Large intestine (tissue), 3 donors: ENCODE results near the gene TMEM175. TPM values are rescaled to one million over a fixed set of nuclear protein-coding genes. Genes with fewer than 3 reads are reported as not detected.
"Not testable (repeated sequence)": the region's sequence is repeated elsewhere in the genome, so short reads cannot be mapped to it uniquely, and the experiment has no call there.

Experiments
- DNase-seq, 2 donors: peaks; one replicate each; pipeline versions ENCODE4 v3.0.0 to v3.0.0-alpha.2; 2013
- H3K27ac ChIP-seq: one replicate; pipeline ENCODE4 v1.5.1; 2013; ENCODE audit warnings: low read length
- H3K27me3 ChIP-seq: 2 replicates; pipeline ENCODE4 v1.6.1; 2013; ENCODE audit warnings: low read length; ENCODE audit not compliant: control insufficient read depth, insufficient read depth
- H3K36me3 ChIP-seq: 2 replicates; pipeline ENCODE4 v1.6.1; 2013; ENCODE audit warnings: low read length; ENCODE audit not compliant: control insufficient read depth, insufficient read depth
- H3K4me1 ChIP-seq: one replicate; pipeline ENCODE4 v1.6.1; 2013; ENCODE audit warnings: low read length; ENCODE audit not compliant: control insufficient read depth, insufficient read depth
- H3K4me3 ChIP-seq: one replicate; pipeline ENCODE4 v1.5.1; 2013; ENCODE audit warnings: low read length
- H3K9me3 ChIP-seq: one replicate; pipeline ENCODE4 v1.6.1; 2013; ENCODE audit warnings: mild to moderate bottlenecking, low read depth, low read length, moderate library complexity; ENCODE audit not compliant: control insufficient read depth
- WGBS: methylation state at CpG from one replicate; pipeline ENCODE4 v1.1.5; 2013; ENCODE audit warnings: low lambda C conversion rate; ENCODE audit not compliant: insufficient coverage; 5-methylcytosine and 5-hydroxymethylcytosine counted together
- polyA plus RNA-seq: library from polyadenylated mRNA; unstranded; fragments of 120-200 nt; gene quantifications from one replicate; pipeline ENCODE4 v1.2.1, GENCODE V29; 2013

TMEM175 gene
- polyA plus RNA-seq, 1 donor, result 28.4 TPM

- DNase-seq, H3K36me3 ChIP-seq, H3K9me3 ChIP-seq, H3K4me3 ChIP-seq, H3K27me3 ChIP-seq, H3K27ac ChIP-seq: not testable (repeated sequence)
- H3K4me1 ChIP-seq, result peaks cover 22% of the 10 kb centered on the region
- no CpG with 5 or more reads among the region's 21 CpGs for WGBS
Observed at GRCh38 chr4:927566-927965, 4.7 kb upstream of the TMEM175 start.

- H3K27ac ChIP-seq, result peak overlapping the region; percentile 92
- no peaks in the 10 kb centered on the region for H3K27me3 ChIP-seq
- H3K4me1 ChIP-seq, result peaks cover 22% of the 10 kb centered on the region
Observed at GRCh38 chr4:929096-929765, 3.0 kb upstream of the TMEM175 start.

DNA sequence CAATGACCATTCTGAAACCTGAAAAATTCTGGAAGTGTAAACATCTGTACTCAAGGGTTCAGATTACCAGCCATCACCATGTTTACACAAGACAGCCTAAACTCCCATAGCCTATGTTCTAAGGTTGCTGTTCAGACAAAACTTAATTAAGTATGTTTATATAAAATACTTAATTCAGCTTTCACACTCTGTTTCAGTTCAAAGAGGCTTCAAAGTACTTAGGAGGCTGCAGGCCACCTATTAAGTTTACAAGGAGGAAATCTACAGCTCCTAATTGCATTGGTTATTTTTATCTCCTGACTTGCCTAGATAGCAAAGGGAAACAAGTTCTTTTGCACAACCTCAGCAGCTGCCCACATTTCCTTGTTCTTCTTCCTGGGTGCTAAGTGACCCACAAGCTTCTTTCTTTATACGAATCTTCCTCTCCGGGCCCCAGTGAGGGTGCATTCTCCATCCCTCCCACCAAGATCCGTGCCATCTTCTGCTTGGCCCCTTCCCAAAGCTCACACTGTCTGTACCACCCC is 2.2 kb upstream of the TMEM175 start:
- 33% methylated on average over 2 of the region's 3 CpGs for WGBS
- Histone ChIP-seq H3K9me3 (no peaks in the 10 kb centered on the region), H3K27me3 (no peaks in the 10 kb centered on the region), H3K36me3 (peaks cover 6% of the 10 kb centered on the region), H3K4me3 (peak overlapping the region; percentile 97), H3K27ac (peak overlapping the region; percentile 92), H3K4me1 (peaks cover 22% of the 10 kb centered on the region)
- DNase-seq, result peak in 1 of 2 donors; percentile 70

More at GRCh38 chr4:929096-929765, 3.0 kb upstream of the TMEM175 start:
- WGBS, result no CpG with 5 or more reads among the region's 17 CpGs
- H3K4me3 ChIP-seq, result no peak overlapping the region
- no peak for DNase-seq
- no peaks in the 10 kb centered on the region for H3K9me3 ChIP-seq
- H3K36me3 ChIP-seq, result peaks cover 6% of the 10 kb centered on the region

DNA sequence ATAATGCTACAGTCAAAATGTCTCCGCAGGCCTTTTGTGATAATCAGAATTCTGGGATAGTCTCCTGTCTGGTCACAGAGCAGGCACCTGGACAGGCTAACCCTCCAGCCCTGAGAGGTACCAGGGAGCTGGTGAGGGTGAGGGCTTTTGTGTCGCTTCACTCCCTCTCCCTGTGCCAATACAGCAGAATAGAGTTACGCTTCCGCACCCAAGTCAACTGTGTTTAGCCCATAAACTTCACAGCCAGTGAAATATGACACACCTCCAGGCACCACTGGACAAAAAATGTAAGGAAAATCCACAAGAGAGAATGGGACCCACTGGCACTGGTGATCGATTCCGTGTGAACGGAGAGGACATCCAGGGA is 1.4 kb upstream of the TMEM175 start:
- Histone ChIP-seq H3K4me3 (peak overlapping the region; percentile 97), H3K27me3 (no peaks in the 10 kb centered on the region), H3K36me3 (peaks cover 4% of the 10 kb centered on the region), H3K9me3 (no peaks in the 10 kb centered on the region), H3K27ac (peak overlapping the region; percentile 92), H3K4me1 (peaks cover 22% of the 10 kb centered on the region)
- no peak for DNase-seq
- WGBS, result no CpG with 5 or more reads among the region's 7 CpGs

GRCh38 chr4:931194-931959 is 883 bp upstream of the TMEM175 start:
- peak; percentile 44 to 74 for DNase-seq
- 20% methylated on average over 1 of the region's 31 CpGs for WGBS
- H3K4me1 ChIP-seq, result peaks cover 18% of the 10 kb centered on the region

GRCh38 chr4:932713-933070 is 432 bp downstream of the TMEM175 start:
- WGBS, result no CpG with 5 or more reads among the region's 11 CpGs
- Histone ChIP-seq H3K9me3 (no peaks in the 10 kb centered on the region), H3K27me3 (no peaks in the 10 kb centered on the region), H3K4me1 (peaks cover 16% of the 10 kb centered on the region), H3K4me3 (peak overlapping the region; percentile 68), H3K27ac (peak overlapping the region; percentile 34), H3K36me3 (peaks cover 4% of the 10 kb centered on the region)
- DNase-seq, result no peak

More at GRCh38 chr4:931194-931959, 883 bp upstream of the TMEM175 start:
- Histone ChIP-seq H3K27me3 (no peaks in the 10 kb centered on the region), H3K4me3 (peak overlapping the region; percentile 97), H3K27ac (peak overlapping the region; percentile 92), H3K9me3 (no peaks in the 10 kb centered on the region), H3K36me3 (peaks cover 4% of the 10 kb centered on the region)

- H3K27ac ChIP-seq, result not testable (repeated sequence)
Observed at GRCh38 chr4:939508-939907, 7.2 kb downstream of the TMEM175 start.

GRCh38 chr4:945274-946102 is 13.2 kb downstream of the TMEM175 start:
- Histone ChIP-seq H3K4me1 (peaks cover 9% of the 10 kb centered on the region), H3K9me3 (no peaks in the 10 kb centered on the region), H3K36me3 (peaks cover 4% of the 10 kb centered on the region), H3K27ac (no peak overlapping the region), H3K27me3 (peaks cover 18% of the 10 kb centered on the region), H3K4me3 (peak overlapping the region; percentile 5)
- DNase-seq, result peak in 1 of 2 donors; percentile 19
- 0% methylated on average over 1 of the region's 28 CpGs for WGBS

More at GRCh38 chr4:939508-939907, 7.2 kb downstream of the TMEM175 start:
- H3K36me3 ChIP-seq, H3K27me3 ChIP-seq, H3K4me3 ChIP-seq, H3K9me3 ChIP-seq, H3K4me1 ChIP-seq, DNase-seq: not testable (repeated sequence)
- no CpG with 5 or more reads among the region's 4 CpGs for WGBS

GRCh38 chr4:946103-946450 is 13.8 kb downstream of the TMEM175 start:
- no CpG with 5 or more reads among the region's 9 CpGs for WGBS
- no peak for DNase-seq
- no peak overlapping the region for H3K4me3 ChIP-seq

More at GRCh38 chr4:946103-946450, 13.8 kb downstream of the TMEM175 start:
- H3K27ac ChIP-seq, result no peak overlapping the region
- H3K27me3 ChIP-seq, result peaks cover 18% of the 10 kb centered on the region
- no peaks in the 10 kb centered on the region for H3K9me3 ChIP-seq
- peaks cover 4% of the 10 kb centered on the region for H3K36me3 ChIP-seq
- peaks cover 9% of the 10 kb centered on the region for H3K4me1 ChIP-seq
